Measurements from ENCODE around the gene HHIP. TPM values are rescaled to one million over a fixed set of nuclear protein-coding genes. Genes with fewer than 3 reads are reported as not detected.
"Not testable (repeated sequence)": the region's sequence is repeated elsewhere in the genome, so short reads cannot be mapped to it uniquely, and the experiment has no call there.

The HHIP gene
- total RNA-seq, 1 experiment from 2014 or later = not detected

GRCh38 chr4:144757969-144758368, 112.0 kb downstream of the HHIP start:
- Histone ChIP-seq H2AFZ (ENCODE audit: low read depth, low read length, poor library complexity, severe bottlenecking) (no peak overlapping the region), H3K9me3 (ENCODE audit: control insufficient read depth in 1 of 2, insufficient read depth in 1 of 2, low read depth in 1 of 2, low read length in 2 of 2) (no peaks in the 10 kb centered on the region), H3K27ac (ENCODE audit: low read depth, low read length) (no peak overlapping the region), H3K4me3 (replicated peaks in 1 of 2; ENCODE audit: low read depth in 1 of 2, low read length in 2 of 2) (no peak overlapping the region), H3K9ac (ENCODE audit: low read length) (no peak overlapping the region), H4K20me1 (ENCODE audit: insufficient read depth) (no peaks in the 10 kb centered on the region), H3K4me1 (ENCODE audit: control insufficient read depth in 1 of 2, insufficient read depth in 2 of 2, low read length in 2 of 2) (peaks cover 0 to 4% of the 10 kb centered on the region in 2 experiments; a peak in 1 of 4 replicates), H3K4me2 (ENCODE audit: low read length) (no peak overlapping the region), H3K79me2 (ENCODE audit: insufficient read depth, low read length) (no peaks in the 10 kb centered on the region), H3K27me3 (ENCODE audit: insufficient read depth, low read length) (no peaks in the 10 kb centered on the region), H3K9me2 (ENCODE audit: insufficient read depth) (no peaks in the 10 kb centered on the region), H3K36me3 (ENCODE audit: control insufficient read depth in 1 of 2, insufficient read depth in 2 of 2, low read length in 2 of 2) (no peaks in the 10 kb centered on the region)
- DNase-seq (ENCODE audit: low read depth, low spot score) = no peak
- ChIA-PET CTCF (no interaction called here), RAD21 (ENCODE audit: low non-redundant PET in 1 of 2, low total read pairs in 2 of 2, uncharacterized antibody in 2 of 2, unreplicated experiment in 2 of 2) (no interaction called here), POLR2A (no interaction called here)
- intact Hi-C loops (cut with micrococcal nuclease) = loop anchor here (10.0 kb wide), 1 partner anchor 583 kb away; no protein-coding TSS in a partner anchor
- ATAC-seq = no peak
- TF ChIP-seq POLR2AphosphoS5 (IDR thresholded peaks at IDR 0.05; ENCODE audit: low read depth, low read length) (no peak), FOSL1 (IDR thresholded peaks at IDR 0.05; ENCODE audit: low read depth) (no peak), CBX3 (IDR thresholded peaks at IDR 0.05; ENCODE audit: low read depth) (no peak), ATF3 (IDR thresholded peaks at IDR 0.05) (no peak), ZBTB33 (IDR thresholded peaks at IDR 0.05; ENCODE audit: extremely low read depth, insufficient replicate concordance, low read length) (no peak), POLR2A (IDR thresholded peaks at IDR 0.05; ENCODE audit: borderline replicate concordance, extremely low read depth, insufficient read depth, insufficient read length) (no peak), SIN3A (IDR thresholded peaks at IDR 0.05; ENCODE audit: low read depth) (no peak)
- BruUV-seq (replicated peaks) = no TSS peak

GRCh38 chr4:144768809-144769208, 122.9 kb downstream of the HHIP start:
- H4K20me1 ChIP-seq (ENCODE audit: insufficient read depth); H3K27me3 ChIP-seq (ENCODE audit: insufficient read depth, low read length); ATAC-seq; CTCF ChIA-PET; H3K36me3 ChIP-seq (ENCODE audit: control insufficient read depth in 1 of 2, insufficient read depth in 2 of 2, low read length in 2 of 2); H3K4me2 ChIP-seq (ENCODE audit: low read length); H3K9me3 ChIP-seq (ENCODE audit: control insufficient read depth in 1 of 2, insufficient read depth in 1 of 2, low read depth in 1 of 2, low read length in 2 of 2); H3K9me2 ChIP-seq (ENCODE audit: insufficient read depth); RAD21 ChIA-PET (ENCODE audit: low non-redundant PET in 1 of 2, low total read pairs in 2 of 2, uncharacterized antibody in 2 of 2, unreplicated experiment in 2 of 2); H3K27ac ChIP-seq (ENCODE audit: low read depth, low read length); BruUV-seq (replicated peaks); H3K4me3 ChIP-seq (replicated peaks in 1 of 2; ENCODE audit: low read depth in 1 of 2, low read length in 2 of 2); intact Hi-C loops (cut with micrococcal nuclease); DNase-seq (ENCODE audit: low read depth, low spot score); H2AFZ ChIP-seq (ENCODE audit: low read depth, low read length, poor library complexity, severe bottlenecking); H3K4me1 ChIP-seq (ENCODE audit: control insufficient read depth in 1 of 2, insufficient read depth in 2 of 2, low read length in 2 of 2); POLR2A ChIA-PET; H3K79me2 ChIP-seq (ENCODE audit: insufficient read depth, low read length); H3K9ac ChIP-seq (ENCODE audit: low read length): not testable (repeated sequence)
